Measurements from ENCODE around the gene MTHFD1.

MTHFD1 gene

DNA sequence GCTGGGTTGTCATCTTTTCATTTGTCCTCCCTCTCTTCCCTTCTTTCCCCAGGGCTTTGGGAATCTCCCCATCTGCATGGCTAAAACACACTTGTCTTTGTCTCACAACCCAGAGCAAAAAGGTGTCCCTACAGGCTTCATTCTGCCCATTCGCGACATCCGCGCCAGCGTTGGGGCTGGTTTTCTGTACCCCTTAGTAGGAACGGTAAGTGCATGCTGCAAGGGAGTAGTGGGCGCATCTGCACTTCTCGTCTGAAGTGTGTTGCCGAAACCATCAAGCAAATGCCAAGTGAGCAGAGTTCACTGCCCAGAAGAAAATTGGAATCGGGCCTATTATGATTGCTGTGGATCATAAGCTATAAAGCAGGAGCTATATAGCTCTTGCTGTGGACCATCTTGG is 66.5 kb downstream of the MTHFD1 start:
- DNase-seq: no peak

DNA sequence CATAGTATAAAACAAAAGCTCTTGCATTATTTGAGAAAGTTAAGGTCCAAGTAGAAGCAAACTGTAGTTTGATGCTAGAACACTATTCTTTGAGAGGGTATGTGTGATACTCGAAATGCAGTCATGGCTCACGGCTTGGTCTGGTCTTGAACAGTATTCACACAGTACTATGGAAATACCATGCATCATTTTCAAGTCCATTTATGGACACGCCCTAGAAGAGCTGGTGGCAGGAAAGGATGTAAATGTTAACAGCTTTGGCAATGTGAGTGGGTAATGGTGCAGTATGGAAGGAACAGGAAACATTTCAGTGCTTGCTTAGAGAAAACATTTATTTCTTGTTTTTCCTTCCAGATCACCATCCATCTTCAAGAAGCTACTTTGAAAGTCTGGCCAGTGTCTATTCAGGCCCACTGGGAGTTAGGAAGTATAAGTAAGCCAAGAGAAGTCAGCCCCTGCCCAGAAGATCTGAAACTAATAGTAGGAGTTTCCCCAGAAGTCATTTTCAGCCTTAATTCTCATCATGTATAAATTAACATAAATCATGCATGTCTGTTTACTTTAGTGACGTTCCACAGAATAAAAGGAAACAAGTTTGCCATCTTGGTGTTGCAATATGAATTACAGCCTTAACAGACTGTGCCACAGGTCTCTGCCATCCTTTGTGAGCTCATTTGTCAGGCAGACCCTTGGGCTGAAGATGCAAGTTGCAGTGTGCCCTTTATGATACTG is 71.4 kb downstream of the MTHFD1 start:
- DNase-seq: no peak

DNA sequence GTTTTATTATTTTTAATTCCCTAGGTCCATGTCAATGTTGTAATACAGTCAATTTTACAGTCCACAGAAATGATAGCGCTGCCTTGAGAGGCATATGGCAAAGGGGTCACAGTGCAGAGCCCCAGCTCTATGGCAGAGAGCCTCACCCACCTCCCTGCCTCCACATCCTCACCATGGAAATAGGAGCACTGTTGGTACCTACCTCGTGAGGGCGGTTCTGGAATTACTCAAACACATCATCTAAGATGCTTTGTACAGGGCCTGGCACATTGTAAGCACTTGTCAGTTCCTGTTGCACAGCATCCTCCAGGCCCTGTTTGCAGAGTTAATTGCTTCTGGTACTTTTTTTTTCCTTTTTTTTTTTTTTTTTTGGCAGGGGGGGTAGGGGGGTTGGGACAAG is 73.1 kb downstream of the MTHFD1 start:
- DNase-seq: no peak

DNA sequence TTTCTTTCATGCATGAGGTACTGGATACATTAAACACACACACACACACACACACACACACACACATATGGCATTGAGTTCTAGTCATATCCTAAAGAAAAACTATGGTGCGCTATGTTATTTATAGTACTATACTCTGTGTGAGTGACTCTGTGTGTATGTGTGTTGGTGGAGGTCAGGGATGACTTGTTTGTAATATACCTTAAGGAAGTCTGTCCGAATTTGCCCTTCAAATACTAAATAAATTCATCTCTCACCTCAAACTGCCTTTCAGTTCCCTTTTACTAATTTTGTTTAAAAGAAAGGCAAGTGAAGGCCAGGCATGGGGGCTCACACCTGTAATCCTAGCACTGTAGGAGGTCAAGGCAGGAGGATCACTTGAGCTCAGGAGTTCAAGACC is 75.0 kb downstream of the MTHFD1 start:
- DNase-seq: no peak

DNA sequence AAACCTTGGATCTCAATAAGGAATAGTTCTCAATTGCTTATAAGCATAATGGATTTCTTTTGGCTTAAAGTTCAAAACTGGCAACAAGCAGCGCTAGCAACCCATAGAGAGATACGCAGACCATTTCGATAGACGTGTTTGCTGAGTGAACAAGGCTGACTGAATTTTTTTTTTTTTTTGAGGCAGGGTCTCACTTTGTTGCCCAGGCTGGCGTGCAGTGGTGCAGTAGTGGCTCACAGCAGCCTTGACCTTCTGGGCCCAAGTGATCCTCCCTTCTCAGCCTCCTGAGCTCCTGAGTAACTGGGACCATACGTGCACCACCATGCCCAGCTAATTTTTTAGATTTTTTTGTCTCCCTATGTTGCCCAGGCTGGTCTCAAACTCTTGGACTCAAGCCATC is 75.7 kb downstream of the MTHFD1 start:
- no peak for DNase-seq

DNA sequence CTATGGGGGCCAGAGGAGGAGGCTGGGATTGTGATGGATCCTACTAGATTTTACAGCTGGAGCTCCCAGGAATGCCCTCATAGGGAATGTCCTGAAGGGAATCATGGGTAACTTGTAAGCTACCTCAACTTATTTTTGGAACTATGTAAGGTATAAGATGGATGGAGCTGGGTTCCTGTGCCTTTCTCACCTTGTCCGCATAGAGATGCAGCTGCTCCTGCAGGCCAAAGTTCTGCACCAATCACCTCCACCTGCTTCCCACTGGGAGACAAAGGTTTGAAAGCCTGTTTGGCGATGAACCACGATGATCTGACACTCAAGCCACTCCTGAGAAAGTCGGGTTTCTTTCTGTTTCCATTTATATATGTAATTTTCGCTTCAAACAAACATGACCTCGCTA is 76.5 kb downstream of the MTHFD1 start:
- DNase-seq: no peak

DNA sequence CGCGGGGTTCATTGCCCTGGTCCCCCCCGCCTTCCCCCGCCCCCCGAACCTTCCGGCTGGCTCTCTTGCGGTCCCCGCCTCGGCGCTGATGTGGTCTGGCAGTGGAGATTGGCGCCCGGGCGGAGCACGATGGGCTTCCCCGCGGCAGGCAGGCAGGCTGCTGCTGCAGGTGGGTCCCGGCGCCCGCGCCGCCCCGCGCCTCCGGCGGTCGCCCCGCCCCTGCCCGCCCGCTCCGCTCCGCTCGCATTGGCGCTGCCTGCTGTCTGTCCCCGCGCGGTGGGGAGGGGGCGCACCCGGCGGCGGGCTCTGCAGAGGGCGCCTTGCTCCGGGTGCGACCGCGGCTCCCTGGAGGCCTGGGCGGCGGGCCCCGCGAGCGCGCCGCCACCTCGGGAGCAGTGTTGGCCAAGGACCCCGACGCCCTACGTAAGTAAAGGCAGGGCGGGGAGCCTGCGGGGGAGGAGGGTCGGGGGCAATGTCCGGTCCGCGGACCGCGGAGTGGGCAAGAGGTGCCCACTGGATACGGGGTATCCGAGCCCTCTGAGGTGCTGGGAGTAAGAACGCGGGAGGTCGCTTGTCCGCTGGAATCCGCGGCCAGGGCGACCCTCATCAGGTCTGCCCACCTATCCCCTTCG is 77.2 kb downstream of the MTHFD1 start, which contains the start of gene AKAP5:
TSS of gene AKAP5 (plus strand) at position 309 of the 632 bp plus-strand sequence. CDS start 2,896 bp downstream, outside the sequence.
- no peak for DNase-seq

DNA sequence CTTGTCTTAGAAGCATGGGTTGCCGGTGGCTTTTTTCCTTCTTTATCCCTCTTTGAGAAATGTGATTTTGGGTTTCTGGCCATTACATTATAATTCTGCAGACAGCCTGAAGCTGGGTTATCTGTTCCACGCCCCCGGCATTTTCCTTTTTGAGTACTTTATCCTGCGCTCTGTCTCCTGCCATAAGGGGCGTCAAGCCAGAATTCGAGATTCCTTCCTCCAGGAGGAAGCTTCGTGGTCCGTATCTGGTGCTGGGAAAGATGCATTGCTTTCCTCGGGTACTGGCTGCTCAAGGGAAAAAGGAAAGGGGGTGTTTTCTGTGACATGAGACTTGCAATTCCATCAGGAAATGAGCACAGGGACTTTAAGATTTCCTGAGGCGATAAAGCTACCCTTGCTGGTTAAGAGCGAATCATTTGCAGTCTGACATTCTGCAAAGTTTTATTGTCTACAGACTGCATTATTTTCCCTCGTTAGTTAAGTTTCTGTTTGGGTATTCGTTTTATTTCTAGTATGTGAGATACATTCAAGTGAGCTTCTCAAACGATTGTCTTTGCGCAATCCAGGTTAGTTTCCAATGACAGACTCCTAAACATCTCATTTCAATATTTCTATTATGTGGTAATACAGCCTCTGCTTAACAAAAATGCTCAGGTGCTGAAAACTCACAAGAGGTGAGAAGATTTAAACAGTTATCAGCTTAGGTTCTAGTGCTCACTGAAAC is 77.8 kb downstream of the MTHFD1 start:
- DNase-seq: peak; percentile 43

DNA sequence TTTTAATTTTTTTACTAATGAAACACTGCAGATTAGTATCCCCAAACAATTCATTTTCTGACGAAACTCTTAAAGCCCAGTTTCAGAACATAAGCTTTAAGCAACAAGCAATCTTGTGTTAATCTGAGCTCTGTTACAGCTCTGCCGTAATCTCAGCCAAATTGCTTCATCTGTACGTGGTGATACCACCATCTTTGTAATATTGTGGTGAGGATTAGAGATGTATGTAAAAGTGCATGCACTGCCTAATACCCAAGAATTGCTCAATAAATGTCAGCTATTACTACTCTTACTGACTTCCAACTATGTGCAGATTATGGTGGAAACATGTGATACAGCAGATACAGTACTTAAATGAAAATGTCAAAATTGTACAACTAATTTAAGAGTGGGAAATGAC is 78.9 kb downstream of the MTHFD1 start:
- DNase-seq: no peak

DNA sequence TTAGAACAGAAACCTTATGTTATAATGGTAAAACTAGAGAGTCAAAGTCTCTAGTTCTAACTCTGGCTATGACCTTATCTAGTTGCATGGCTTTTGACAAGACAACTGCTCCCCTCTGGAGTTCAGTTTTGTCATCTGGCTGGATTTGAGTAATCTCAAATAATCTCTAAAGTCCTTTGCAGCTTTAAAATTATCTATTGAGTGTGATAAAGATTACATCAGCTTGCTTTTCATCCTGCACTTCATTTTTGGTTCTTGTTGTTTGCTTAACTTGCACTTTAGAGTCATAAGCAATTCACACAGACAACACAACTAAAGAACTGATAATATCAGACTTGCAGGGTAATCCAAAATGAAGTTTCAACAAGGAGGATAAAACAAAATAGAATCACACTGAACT is 79.4 kb downstream of the MTHFD1 start:
- no peak for DNase-seq

DNA sequence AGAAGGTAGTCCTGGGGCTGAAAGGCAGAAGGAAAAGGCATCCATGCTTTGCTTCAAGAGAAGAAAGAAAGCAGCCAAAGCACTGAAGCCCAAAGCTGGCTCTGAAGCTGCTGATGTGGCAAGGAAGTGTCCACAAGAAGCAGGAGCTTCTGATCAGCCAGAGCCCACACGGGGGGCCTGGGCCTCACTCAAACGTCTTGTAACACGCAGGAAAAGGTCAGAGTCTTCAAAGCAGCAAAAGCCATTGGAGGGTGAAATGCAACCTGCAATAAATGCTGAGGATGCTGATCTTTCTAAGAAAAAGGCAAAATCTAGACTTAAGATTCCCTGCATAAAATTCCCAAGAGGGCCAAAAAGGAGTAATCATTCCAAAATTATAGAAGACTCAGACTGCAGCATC is 80.3 kb downstream of the MTHFD1 start:
- DNase-seq: no peak

DNA sequence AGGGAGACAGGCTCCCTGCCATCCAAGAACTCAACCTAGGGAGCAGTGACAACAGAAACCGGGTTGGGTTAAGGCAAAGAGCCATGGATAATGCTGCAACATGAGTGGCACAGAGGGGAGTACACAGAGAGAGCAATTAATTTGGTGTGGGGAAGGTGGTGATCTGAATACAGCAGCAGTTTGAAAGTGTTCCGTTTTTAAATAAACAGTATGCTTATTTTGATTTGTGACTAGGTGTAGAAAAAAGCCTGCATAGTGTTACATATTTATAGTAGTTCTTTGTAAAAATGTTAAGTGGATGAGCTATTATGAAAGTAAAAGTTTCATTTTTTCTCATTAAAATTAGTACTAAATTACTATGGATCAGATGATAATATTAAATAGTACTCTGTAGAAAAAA is 85.9 kb downstream of the MTHFD1 start:
- DNase-seq: no peak

DNA sequence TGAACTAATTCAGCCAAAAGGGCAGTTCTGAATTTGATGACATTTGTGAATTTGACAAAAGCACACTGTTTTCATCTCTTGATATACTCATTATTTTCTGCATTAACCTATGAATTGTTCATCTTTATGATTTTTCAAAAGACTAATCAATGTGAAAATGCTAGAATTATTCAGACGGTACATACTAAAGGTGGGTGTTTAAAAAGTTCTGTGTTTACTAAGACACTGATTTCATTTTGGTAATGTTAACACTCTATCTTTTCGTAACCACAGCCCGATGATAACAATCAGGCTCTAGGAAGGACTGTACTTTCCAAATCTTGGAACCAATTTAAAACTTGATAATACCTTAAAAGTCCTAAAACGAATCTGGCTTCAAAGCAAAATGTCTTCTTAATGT is 86.5 kb downstream of the MTHFD1 start:
- no peak for DNase-seq

DNA sequence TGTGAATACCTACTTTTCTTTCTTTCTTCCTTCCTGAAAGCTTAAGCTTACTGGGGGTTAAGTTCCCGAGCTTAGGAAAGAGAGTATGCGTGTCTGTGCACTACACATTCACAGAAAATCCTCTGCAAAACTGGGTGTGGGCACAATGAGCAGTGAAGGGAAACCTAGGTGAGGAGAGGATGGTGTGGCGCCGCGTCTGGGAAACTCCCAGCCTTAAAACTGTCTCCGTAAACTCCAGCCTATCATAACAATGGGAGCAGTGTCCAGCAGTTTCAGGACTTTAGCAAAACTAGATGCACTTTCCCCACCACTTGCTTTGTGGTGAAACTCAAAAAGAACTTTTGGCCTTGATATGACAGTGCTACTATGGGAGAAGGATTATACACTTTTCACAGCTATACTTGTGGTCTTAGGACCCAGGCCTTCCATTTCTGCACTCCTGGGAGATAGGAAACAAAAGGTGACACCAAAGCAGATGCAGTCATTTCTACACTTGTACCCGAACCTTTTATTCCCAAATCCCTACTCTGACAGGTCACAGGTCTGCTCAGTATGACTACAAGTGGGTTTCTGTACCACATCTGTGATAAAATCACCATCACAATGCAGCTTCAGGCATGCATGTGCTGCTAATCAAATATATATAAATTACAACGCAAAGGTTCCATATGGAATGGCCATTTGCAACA is 87.6 kb downstream of the MTHFD1 start:
- no peak for DNase-seq

DNA sequence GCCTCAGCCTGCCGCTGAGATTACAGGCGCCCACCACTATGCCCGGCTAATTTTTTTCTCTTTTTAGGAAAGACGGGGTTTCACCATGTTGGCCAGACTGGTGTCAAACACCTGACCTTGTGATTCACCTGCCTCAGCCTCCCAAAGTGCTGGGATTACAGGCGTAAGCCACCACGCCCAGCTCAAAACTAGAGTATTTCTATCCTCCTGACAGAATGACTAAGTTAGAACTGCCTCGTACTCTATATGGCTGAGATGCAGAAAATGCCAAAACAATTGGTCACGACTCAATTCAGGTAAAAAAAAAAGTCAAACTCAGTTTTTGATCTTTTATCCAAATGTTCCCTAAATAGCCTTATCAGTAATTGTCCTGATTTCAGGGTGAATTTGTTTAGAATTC is 88.3 kb downstream of the MTHFD1 start:
- no peak for DNase-seq

DNA sequence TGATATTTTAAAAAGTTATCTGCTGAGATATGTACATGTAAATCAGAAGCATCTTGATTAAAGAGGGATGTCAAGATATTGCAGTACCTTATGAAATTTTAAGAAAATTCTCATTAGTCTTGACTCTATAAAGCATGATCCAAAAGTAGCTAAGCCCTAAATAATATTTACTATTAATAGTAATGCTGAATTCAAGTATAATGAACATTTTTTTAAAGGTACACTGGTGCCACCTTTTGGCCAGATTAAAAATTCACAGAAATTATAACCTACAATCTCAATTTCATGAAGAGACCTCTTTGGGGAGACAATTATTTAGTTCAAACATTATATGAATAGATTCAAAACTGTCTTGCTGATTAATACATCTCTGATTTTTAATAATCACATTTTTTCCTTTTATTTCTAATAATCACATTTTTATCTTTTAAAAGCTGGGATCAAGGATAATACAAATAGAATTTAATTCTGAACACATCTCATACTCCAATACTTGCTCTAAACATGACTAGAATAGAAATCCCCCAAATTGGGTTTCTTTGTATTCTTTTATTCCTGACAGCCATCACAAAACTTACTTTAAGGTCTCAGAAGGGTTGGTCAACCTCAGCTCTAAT is 90.6 kb downstream of the MTHFD1 start:
- no peak for DNase-seq

DNA sequence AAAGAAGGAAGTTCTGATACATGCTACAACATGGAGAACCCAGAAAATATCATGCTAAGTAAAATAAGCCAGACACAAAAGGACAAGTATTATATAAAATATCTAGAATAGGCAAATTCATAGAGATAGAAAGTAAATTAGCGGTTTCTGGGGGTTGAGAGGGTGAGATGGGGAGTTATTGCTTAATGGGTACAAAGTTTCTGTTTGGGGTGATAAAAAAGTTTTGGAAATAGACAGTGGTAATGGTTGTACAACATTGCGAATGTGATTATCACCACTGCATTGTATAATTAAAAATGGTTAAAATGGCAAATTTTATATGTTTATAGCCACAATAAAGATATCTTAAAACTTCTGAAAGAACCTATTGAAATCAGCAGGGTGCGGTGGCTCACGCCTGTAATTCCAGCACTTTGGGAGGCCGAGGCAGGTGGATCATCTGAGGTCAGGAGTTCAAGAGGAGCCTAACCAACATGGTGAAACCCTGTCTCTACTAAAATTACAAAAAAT is 100.5 kb downstream of the MTHFD1 start:
- no peak for DNase-seq

DNA sequence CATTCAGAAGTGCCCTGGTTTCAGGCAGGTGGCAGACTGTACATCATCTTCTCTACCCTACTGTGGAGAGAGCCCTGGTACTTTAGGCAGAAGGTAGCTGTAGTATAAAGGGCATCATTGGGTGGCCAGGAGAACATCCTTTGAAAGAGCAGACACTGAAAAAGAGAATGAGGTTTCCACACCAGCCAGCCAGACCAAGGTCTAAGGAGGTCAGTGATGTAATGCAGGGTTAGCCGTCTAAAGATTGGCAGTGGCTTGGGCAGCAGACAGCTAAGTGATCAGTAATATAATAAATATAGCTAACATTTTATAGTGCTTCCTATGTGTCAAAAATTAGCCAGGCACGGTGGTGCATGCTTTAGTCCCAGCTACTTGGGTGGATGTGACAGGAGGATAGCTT is 103.5 kb downstream of the MTHFD1 start:
- no peak for DNase-seq

DNA sequence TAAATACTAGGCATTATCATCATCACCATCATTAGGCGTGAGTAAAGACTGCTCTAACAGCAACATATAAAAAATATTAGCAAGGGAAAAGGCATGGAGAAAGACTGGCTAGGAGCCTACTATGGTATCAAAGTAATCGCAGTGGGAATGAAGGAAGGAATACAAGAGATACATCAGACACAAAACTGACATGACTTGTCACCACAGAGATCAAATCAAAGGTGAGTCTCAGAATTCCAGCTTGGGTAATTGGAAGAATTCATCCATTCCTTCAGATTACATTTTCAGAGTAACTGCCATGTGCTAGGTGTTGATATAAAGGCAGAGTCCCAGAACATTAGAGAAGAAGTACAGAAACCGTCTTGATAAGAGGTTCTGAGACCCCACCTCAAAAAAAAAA is 105.3 kb downstream of the MTHFD1 start:
- no peak for DNase-seq

DNA sequence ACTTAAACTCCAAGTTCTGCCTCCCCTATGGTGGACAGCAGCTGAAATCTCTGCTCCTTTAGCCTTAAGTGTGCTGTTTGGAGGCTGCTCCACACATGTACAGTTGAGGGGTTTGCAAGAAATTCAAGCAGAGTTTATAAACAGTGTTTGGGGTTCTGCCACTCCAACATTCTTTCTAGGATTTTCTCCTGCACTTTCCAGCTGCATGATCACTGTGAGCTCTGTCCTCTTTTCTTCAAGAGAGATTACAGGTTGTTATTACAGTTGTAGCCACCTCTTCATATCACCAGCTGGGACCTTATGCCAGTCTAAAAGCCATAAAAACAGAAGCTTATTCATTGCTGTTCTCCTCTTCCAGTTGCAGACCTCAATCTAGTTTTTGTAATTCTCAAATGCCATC is 107.1 kb downstream of the MTHFD1 start:
- no peak for DNase-seq

DNA sequence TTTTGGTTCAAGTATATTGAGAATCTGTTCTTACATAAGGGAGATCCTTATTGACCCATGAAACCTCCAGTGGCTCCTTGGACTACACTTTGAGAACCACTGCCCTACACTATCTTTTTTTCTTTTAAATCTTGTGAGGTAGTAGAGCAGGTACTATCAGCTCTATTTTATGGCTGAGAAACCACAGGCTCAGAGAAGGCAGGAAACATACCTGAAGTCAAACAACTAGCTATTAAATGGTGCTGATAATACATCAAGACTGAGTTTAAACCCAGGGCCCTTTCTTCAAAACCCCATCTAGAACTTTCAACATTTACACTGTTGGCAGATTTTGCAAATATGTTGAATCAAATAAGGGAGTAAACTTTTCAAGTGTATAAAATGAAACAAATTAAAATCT is 108.6 kb downstream of the MTHFD1 start:
- no peak for DNase-seq

DNA sequence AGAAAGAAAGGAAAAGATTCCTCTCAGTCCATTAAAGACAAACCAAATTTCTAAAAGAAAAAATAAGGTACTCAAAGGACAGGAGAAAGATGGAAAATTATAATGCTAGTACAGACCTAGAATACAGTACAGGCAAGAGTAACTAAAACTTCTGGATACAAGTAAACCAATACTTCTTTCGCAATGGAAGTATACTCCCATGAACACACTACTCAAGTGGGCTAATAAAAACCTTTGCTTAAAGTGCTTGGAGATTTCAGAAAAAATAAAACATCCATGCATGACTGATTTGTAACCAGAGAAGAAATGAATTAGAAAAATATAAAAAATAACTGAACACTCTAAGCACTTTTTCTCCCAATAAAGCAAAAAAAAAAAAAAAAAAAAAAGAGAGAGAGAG is 111.9 kb downstream of the MTHFD1 start:
- DNase-seq: no peak
